Mesenchymal stem cell (in vitro differentiated cells and primary cell): ENCODE results near the gene NRG4.
"Not testable (repeated sequence)": the region's sequence is repeated elsewhere in the genome, so short reads cannot be mapped to it uniquely, and the experiment has no call there.

Source experiments
- DNase-seq: peaks from one replicate; pipeline ENCODE4 v3.0.0-alpha.2; 2013
- H2AFZ ChIP-seq: one replicate; pipeline ENCODE4 v1.6.1; 2013; ENCODE audit warnings: low read depth, mild to moderate bottlenecking, control low read depth, inconsistent platforms, low read length, moderate library complexity
- H2AK5ac ChIP-seq: 2 replicates; pipeline ENCODE4 v1.6.1; 2013; ENCODE audit warnings: low read length, moderate library complexity, mild to moderate bottlenecking, inconsistent platforms; ENCODE audit not compliant: severe bottlenecking
- H2BK120ac ChIP-seq: one replicate; pipeline ENCODE4 v1.6.1; 2013; ENCODE audit warnings: low read depth, mild to moderate bottlenecking, inconsistent platforms, low read length, moderate library complexity
- H2BK12ac ChIP-seq, 2 experiments: one replicate each; pipeline ENCODE4 v1.6.1; 2013; ENCODE audit warnings: inconsistent platforms in 2 of 2, low read length in 2 of 2, mild to moderate bottlenecking in 2 of 2, moderate library complexity in 2 of 2, control low read depth in 1 of 2
- H2BK15ac ChIP-seq: one replicate; pipeline ENCODE4 v1.6.1; 2013; ENCODE audit warnings: mild to moderate bottlenecking, low read depth, inconsistent platforms; ENCODE audit not compliant: poor library complexity, severe bottlenecking
- H2BK5ac ChIP-seq: 2 replicates; pipeline ENCODE4 v1.6.1; 2013; ENCODE audit warnings: low read depth, mild to moderate bottlenecking, low read length, control low read depth, inconsistent platforms; ENCODE audit not compliant: poor library complexity, severe bottlenecking
- H3K14ac ChIP-seq, 2 experiments: one replicate each; pipeline ENCODE4 v1.6.1; 2013; ENCODE audit warnings: inconsistent platforms in 2 of 2, low read length in 2 of 2, control low read depth in 1 of 2, mild to moderate bottlenecking in 1 of 2, moderate library complexity in 1 of 2
- H3K18ac ChIP-seq, 2 experiments: one replicate each; pipeline ENCODE4 v1.6.1; 2013; ENCODE audit warnings: inconsistent platforms in 2 of 2, low read length in 2 of 2, control low read depth in 1 of 2, low read depth in 1 of 2, mild to moderate bottlenecking in 1 of 2
- H3K23ac ChIP-seq, 2 experiments: one replicate each; pipeline ENCODE4 v1.6.1; 2013; ENCODE audit warnings: inconsistent platforms in 2 of 2, low read length in 2 of 2, mild to moderate bottlenecking in 2 of 2, moderate library complexity in 2 of 2, control low read depth in 1 of 2
- H3K27ac ChIP-seq: 2 replicates; pipeline ENCODE4 v1.5.1; 2013; ENCODE audit warnings: mild to moderate bottlenecking, moderate library complexity, low read length, control low read depth, inconsistent platforms; ENCODE audit not compliant: poor library complexity, severe bottlenecking
- H3K27me3 ChIP-seq, 2 experiments: 2 replicates each; pipeline versions ENCODE4 v1.6.1 to v1.7.0; 2013; ENCODE audit warnings: low read length in 2 of 2, mild to moderate bottlenecking in 2 of 2, moderate library complexity in 2 of 2, control low read depth in 1 of 2, inconsistent platforms in 1 of 2; ENCODE audit not compliant: control insufficient read depth in 1 of 2, insufficient read depth in 1 of 2
- H3K36me3 ChIP-seq, 2 experiments: 2 replicates each; pipeline versions ENCODE4 v1.6.1 to v1.7.0; 2013; ENCODE audit warnings: low read length in 2 of 2, control low read depth in 1 of 2, inconsistent platforms in 1 of 2, low read depth in 1 of 2, mild to moderate bottlenecking in 1 of 2; ENCODE audit not compliant: insufficient read depth in 2 of 2, control insufficient read depth in 1 of 2
- H3K4ac ChIP-seq, 2 experiments: one replicate each; pipeline ENCODE4 v1.6.1; 2013; ENCODE audit warnings: inconsistent platforms in 2 of 2, low read length in 2 of 2, mild to moderate bottlenecking in 2 of 2, moderate library complexity in 2 of 2, control low read depth in 1 of 2, low read depth in 1 of 2
- H3K4me1 ChIP-seq: 2 replicates; pipeline ENCODE4 v1.6.1; 2013; ENCODE audit warnings: low read depth, low read length, control low read depth; ENCODE audit not compliant: control insufficient read depth, insufficient read depth
- H3K4me2 ChIP-seq: 2 replicates; pipeline ENCODE4 v1.6.1; 2013; ENCODE audit warnings: low read length, mild to moderate bottlenecking, inconsistent platforms; ENCODE audit not compliant: poor library complexity, severe bottlenecking
- H3K4me3 ChIP-seq, 2 experiments: 2 replicates each; pipeline versions ENCODE4 v1.5.1 to v1.7.0; 2013; ENCODE audit warnings: low read length in 2 of 2, mild to moderate bottlenecking in 2 of 2, control low read depth in 1 of 2, low read depth in 1 of 2; ENCODE audit not compliant: insufficient read depth in 1 of 2
- H3K79me1 ChIP-seq: replicated peaks from 2 replicates; pipeline ENCODE4 v1.6.1; 2013; ENCODE audit warnings: mild to moderate bottlenecking, control low read depth, low read length, inconsistent platforms; ENCODE audit not compliant: poor library complexity, severe bottlenecking
- H3K9ac ChIP-seq: 2 replicates; pipeline ENCODE4 v1.7.0; 2013; ENCODE audit warnings: mild to moderate bottlenecking, low read length, moderate library complexity
- H3K9me3 ChIP-seq: 2 replicates; pipeline ENCODE4 v1.7.0; 2013; ENCODE audit warnings: mild to moderate bottlenecking, low read length; ENCODE audit not compliant: control insufficient read depth
- H4K8ac ChIP-seq: one replicate; pipeline ENCODE4 v1.6.1; 2013; ENCODE audit warnings: inconsistent platforms, mild to moderate bottlenecking, low read length, moderate library complexity
- H4K91ac ChIP-seq: one replicate; pipeline ENCODE4 v1.6.1; 2013; ENCODE audit warnings: mild to moderate bottlenecking, low read length, inconsistent platforms
- WGBS: methylation state at CpG from one replicate; pipeline ENCODE4 v1.1.7; 2013; ENCODE audit warnings: mixed read lengths; 5-methylcytosine and 5-hydroxymethylcytosine counted together

NRG4 gene

DNA sequence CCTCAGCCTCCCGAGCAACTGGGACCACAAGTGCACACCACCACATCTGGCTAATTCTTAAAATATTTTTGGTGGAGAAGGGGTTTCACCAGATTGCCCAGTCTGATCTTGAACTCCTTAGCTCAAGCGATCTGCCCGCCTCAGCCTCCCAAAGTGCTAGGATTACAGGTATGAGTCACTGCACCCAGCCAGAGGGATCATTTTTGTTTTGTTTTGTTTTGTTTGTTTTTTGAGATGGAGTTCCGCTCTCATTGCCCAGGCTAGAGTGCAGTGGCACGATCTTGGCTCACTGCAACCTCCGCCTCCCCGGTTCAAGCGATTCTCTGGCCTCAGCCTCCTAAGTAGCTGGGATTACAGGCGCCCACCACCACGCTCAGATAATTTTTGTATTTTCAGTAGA lies 42.0 kb upstream of the NRG4 start:
- H3K14ac ChIP-seq, DNase-seq, H2BK5ac ChIP-seq, H3K23ac ChIP-seq, H3K79me1 ChIP-seq, H3K4me1 ChIP-seq, H2AFZ ChIP-seq, H4K8ac ChIP-seq, H2BK12ac ChIP-seq, H3K18ac ChIP-seq, H3K27ac ChIP-seq, H2AK5ac ChIP-seq, H3K4ac ChIP-seq, H3K9me3 ChIP-seq, H3K9ac ChIP-seq, H3K4me2 ChIP-seq, H3K4me3 ChIP-seq, H2BK120ac ChIP-seq, H4K91ac ChIP-seq, H2BK15ac ChIP-seq, H3K36me3 ChIP-seq: not testable (repeated sequence)
- peaks cover 18 to 51% of the 10 kb centered on the region in 2 experiments for H3K27me3 ChIP-seq
- WGBS, result 91% methylated on average over 10 of the region's 10 CpGs

DNA sequence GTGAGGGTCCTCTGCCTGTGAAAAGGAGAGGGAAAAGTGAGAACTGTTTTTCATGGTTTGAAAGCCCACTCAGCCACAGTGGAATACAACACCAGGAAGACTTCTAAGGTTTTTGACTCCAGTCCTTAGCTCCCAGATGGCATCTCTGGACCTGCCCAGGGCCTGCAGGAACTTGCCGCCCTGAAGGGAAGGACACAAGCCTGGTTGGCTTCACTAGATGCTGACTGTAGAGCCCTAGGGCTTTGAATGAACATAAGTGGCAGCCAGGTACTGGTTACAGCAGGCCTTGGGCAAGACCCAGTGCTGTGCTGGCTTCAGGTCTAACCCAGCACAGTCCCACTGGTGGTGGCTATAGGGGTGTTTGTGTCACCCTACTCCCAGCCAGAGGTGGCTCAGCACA lies 26.3 kb upstream of the NRG4 start:
- Histone ChIP-seq H2BK12ac (no peak overlapping the region), H2AK5ac (no peak overlapping the region), H3K9me3 (peaks cover 27% of the 10 kb centered on the region), H3K23ac (no peak overlapping the region), H3K18ac (no peak overlapping the region), H2BK120ac (no peak overlapping the region), H3K4me3 (no peak overlapping the region), H2AFZ (no peak overlapping the region), H3K4me2 (no peak overlapping the region), H3K27ac (no peak overlapping the region), H3K4me1 (no peaks in the 10 kb centered on the region), H3K14ac (no peak overlapping the region), H2BK5ac (no peak overlapping the region), H4K91ac (no peak overlapping the region), H3K36me3 (no peaks in the 10 kb centered on the region), H3K27me3 (peaks cover 12 to 21% of the 10 kb centered on the region in 2 experiments), H3K79me1 (no peaks in the 10 kb centered on the region), H4K8ac (no peak overlapping the region), H3K9ac (no peak overlapping the region), H3K4ac (no peak overlapping the region), H2BK15ac (no peak overlapping the region)
- WGBS, result 83% methylated on average over 1 of the region's 1 CpG
- no peak for DNase-seq

DNA sequence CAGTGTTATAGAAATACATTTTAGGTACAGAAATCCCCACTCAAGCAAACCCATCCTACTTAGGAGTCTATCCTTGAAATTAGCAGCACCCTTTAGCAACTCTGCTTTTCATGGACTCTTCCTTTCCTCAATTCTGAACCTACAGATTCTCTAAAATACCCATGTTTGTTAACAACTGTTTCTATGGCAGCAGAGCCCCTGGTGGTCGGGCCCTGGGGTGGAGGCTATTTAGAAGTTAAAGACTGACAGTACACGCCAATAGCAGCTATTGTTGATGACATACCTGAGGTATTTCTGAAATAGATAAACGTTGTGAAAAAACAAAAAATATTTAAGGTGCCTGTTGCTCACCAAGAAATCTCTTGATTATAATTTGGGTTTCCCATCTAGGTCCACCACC lies 23.4 kb upstream of the NRG4 start:
- H3K18ac ChIP-seq, result no peak overlapping the region
- no peak overlapping the region for H3K4me2 ChIP-seq
- H4K8ac ChIP-seq, result no peak overlapping the region
- H3K9ac ChIP-seq, result no peak overlapping the region
- H3K27ac ChIP-seq, result no peak overlapping the region
- H2BK12ac ChIP-seq, result no peak overlapping the region
- H3K4me1 ChIP-seq, result no peaks in the 10 kb centered on the region
- H2BK15ac ChIP-seq, result no peak overlapping the region
- no peaks in the 10 kb centered on the region for H3K36me3 ChIP-seq
- no peak overlapping the region for H3K23ac ChIP-seq
- WGBS, result 38% methylated on average over 2 of the region's 3 CpGs
- H2BK120ac ChIP-seq, result no peak overlapping the region
- no peaks in the 10 kb centered on the region for H3K79me1 ChIP-seq
- H3K14ac ChIP-seq, result no peak overlapping the region
- H3K27me3 ChIP-seq, result peaks cover 12 to 21% of the 10 kb centered on the region in 2 experiments
- no peak overlapping the region for H2BK5ac ChIP-seq
- peaks cover 11% of the 10 kb centered on the region for H3K9me3 ChIP-seq
- no peak overlapping the region for H4K91ac ChIP-seq
- DNase-seq, result no peak
- H3K4me3 ChIP-seq, result no peak overlapping the region
- no peak overlapping the region for H2AFZ ChIP-seq
- no peak overlapping the region for H3K4ac ChIP-seq
- no peak overlapping the region for H2AK5ac ChIP-seq

DNA sequence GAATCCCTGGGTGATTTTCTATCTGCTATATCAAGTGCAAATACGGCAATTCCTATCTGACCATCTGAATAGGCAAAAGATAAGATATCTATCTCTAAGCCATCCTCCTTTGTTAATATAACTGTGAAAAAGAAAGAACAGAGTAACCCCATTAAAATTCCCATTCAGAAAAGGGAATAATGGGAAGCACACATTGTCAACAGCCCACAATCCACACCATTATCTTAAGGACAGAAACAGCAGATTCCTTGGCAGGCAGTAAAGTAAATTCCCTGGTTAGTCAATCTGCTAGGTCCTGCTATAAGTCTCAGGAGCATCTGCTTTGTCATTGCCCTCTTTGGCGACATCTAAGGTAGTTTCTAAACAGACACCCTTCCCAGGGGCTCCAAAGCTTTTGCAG lies 21.9 kb upstream of the NRG4 start:
- no peak for DNase-seq
- Histone ChIP-seq H3K4me2 (no peak overlapping the region), H3K4ac (no peak overlapping the region), H2BK5ac (no peak overlapping the region), H3K4me3 (no peak overlapping the region), H3K9me3 (peaks cover 9% of the 10 kb centered on the region), H4K91ac (no peak overlapping the region), H2BK120ac (no peak overlapping the region), H3K18ac (no peak overlapping the region), H3K27me3 (peaks cover 12 to 21% of the 10 kb centered on the region in 2 experiments), H3K27ac (no peak overlapping the region), H3K79me1 (no peaks in the 10 kb centered on the region), H2AK5ac (no peak overlapping the region), H4K8ac (no peak overlapping the region), H2AFZ (no peak overlapping the region), H3K4me1 (no peaks in the 10 kb centered on the region), H3K9ac (no peak overlapping the region), H3K23ac (no peak overlapping the region), H2BK12ac (no peak overlapping the region), H2BK15ac (no peak overlapping the region), H3K14ac (no peak overlapping the region), H3K36me3 (no peaks in the 10 kb centered on the region)
- WGBS, result 77% methylated on average over 2 of the region's 2 CpGs
